Measurements from ENCODE around the gene STAC2.

The STAC2 gene

DNA sequence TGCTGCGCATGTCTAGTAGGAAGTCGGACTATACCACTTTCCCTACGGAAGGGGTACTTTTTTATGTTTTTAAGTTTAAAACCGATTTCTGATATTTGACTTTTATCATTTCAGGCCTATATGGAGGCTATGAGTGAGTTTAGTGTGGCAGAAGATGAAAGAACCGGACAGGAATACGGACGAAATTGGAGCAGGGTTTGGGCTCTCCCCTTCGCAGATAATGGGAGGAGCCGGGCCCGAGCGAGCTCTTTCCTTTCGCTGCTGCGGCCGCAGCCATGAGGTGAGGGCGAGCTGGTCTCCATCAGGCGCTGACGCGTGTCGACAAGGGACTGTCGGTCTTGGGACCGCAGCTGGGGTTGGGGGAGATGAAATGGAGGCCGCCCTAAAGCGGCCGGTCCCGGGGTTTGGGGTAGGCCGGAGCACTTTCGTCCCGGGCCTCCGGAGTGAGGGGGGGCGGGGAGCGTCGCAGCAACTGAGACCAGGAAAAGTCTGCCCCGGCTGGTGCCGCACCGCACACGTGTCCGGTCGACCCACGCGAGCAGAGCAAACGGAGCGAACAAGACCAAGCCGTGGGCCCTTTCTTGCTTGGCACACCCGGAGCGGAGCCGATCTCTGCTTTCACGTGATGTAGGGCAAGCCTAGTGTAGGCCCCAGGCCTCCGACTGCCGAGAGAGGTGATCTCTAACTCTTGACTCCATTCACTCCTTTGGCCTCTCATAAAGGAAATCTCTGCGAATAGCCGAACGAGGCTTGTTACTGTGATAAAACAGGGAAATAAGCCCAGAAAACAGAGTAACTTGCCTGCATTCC, 25.5 kb downstream of the STAC2 start, which contains the start of gene RPL19:
Gene RPL19 (plus strand): TSS at position 214 of the 810 bp plus-strand sequence. CDS start 62 bp downstream, at position 276.
- peak within 1 kb of the TSS; percentile 99 for H3K4me3 ChIP-seq (replicated peaks; ENCODE audit: low read depth, low read length)
- no peak for TF ChIP-seq CTCF (IDR thresholded peaks at IDR 0.05; ENCODE audit: low read length, missing control alignments)
- peak; percentile 27 for DNase-seq (ENCODE audit: low read depth)

DNA sequence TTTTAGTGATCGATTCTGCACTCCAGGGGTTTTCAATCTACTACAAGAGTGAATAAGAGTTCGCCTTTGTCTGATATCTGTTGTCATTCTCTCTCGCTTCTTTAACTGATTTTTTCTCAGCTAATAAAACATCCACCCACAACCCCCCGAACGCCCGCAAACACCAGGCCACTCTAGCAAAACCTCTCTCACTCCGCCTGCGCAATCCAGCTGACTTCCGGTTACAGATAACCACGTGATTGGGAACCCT, 26.0 kb downstream of the STAC2 start:
- no peak for TF ChIP-seq CTCF (IDR thresholded peaks at IDR 0.05; ENCODE audit: low read length, missing control alignments)
- DNase-seq (ENCODE audit: low read depth): peak; percentile 97
- peak overlapping the region; percentile 99 for H3K4me3 ChIP-seq (replicated peaks; ENCODE audit: low read depth, low read length)

DNA sequence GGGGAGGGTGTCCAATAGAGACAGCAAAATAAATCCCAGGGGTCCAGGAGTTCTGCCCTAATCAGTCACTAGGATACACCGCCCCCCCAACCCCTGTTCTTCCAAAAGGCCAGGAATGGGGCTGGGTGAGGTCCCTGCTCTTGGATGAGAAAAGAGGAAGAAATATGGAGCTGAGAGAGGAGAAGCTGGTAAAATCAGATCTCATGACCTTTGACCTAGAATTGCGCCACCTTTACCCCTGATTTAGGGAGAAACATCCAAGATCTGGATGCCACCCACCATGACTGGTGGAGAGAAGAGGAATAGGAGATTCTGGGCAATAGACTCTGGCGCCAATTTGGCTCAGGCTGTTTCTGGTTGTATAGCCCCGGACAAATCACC, 27.6 kb downstream of the STAC2 start:
- TF ChIP-seq CTCF (IDR thresholded peaks at IDR 0.05; ENCODE audit: low read length, missing control alignments): no peak
- DNase-seq (ENCODE audit: low read depth): no peak
- no peak overlapping the region for H3K4me3 ChIP-seq (replicated peaks; ENCODE audit: low read depth, low read length)

DNA sequence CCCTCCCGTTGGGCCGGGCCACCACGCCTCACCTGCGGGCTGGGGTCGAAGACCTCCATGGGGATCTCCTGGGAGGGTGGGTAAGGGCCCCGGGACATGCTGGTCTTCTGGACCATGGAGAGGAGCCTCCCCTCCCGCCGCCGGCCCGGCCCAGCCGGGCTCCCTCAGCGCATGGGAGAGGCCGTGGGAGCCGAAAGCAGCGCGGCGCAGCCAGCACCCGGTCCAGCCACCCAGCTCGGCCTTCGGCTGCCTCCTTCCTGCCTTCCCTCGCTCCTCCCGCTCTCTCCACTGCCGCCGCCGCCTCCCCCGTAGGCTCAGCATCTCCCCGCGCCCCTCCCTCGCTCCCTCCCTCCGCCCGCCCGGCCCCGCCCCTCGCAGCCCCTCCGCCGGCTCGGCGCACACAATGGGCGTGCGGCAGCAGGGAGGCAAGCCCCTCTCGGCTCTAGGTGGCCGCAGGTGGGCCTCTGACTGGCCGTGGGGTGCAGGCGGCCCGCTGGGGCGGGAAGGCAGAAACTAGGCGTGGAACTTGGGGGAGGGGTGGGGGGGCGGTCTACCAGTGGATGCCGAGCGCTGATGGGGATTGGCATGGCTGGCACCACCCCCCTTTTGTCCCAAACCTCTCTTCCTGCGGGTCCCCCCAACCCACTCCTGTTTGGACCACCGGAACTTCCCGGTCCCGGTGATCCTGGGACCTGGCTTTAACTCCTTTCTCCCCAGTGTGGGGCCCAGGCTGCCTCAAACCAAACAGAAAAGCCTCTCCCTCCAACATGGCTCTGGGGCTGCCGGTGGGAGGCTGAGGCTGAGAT, 28.2 kb downstream of the STAC2 start, which contains the start of gene CACNB1:
Gene CACNB1 (minus strand): TSS at position 290 of the 806 bp plus-strand sequence. CDS start 174 bp downstream, at position 116.
- TF ChIP-seq CTCF (IDR thresholded peaks at IDR 0.05; ENCODE audit: low read length, missing control alignments): no peak
- peak; percentile 75 for DNase-seq (ENCODE audit: low read depth)

GRCh38 chr17:39196808-39197291, 28.9 kb downstream of the STAC2 start:
- TF ChIP-seq CTCF (IDR thresholded peaks at IDR 0.05; ENCODE audit: low read length, missing control alignments): no peak
- H3K4me3 ChIP-seq (replicated peaks; ENCODE audit: low read depth, low read length): peak overlapping the region; percentile 77
- no peak for DNase-seq (ENCODE audit: low read depth)

More for the DNA sequence above, 28.2 kb downstream of the STAC2 start, which contains the start of gene CACNB1:
- peak within 1 kb of the TSS; percentile 77 for H3K4me3 ChIP-seq (replicated peaks; ENCODE audit: low read depth, low read length)

- no peak for TF ChIP-seq CTCF (IDR thresholded peaks at IDR 0.05; ENCODE audit: low read length, missing control alignments)
- H3K4me3 ChIP-seq (replicated peaks; ENCODE audit: low read depth, low read length): peak overlapping the region; percentile 77
- no peak for DNase-seq (ENCODE audit: low read depth)
Observed at GRCh38 chr17:39196241-39196807, 29.4 kb downstream of the STAC2 start.

Measured in fibroblast of pulmonary artery (primary cell).